Caco-2 (cell line): ENCODE measurements around the gene BHMT. TPM values are rescaled to one million over a fixed set of nuclear protein-coding genes. Genes with fewer than 3 reads are reported as not detected.

ENCODE experiments used
- BruUV-seq: library from RNA; stranded (reverse); fragments of 400-500 nt; replicated peaks from 2 replicates; lab custom pipeline; 2021; lab: Mats Ljungman, UMichigan
- CTCF ChIA-PET: fragments of 300-600 bp; sonication (Branson Sonifier 250); formaldehyde crosslinking; loops from one replicate; lab custom pipeline; 2022; ENCODE audit warnings: antibody characterized with exemption; lab: Charles Lee
- POLR2A ChIA-PET: fragments of 300-600 bp; sonication (Branson Sonifier 250); formaldehyde crosslinking; loops from one replicate; lab custom pipeline; 2022; ENCODE audit warnings: antibody characterized with exemption; lab: Charles Lee
- DNase-seq, 2 experiments: peaks; one replicate each; pipeline versions ENCODE4 v3.0.0 to v3.0.0-alpha.2; 2020 to 2022
- H3K27me3 ChIP-seq: replicated peaks from 2 replicates; pipeline ENCODE4 v1.6.0; 2011; ENCODE audit warnings: low read length; ENCODE audit not compliant: control insufficient read depth, insufficient read depth
- H3K36me3 ChIP-seq: 2 replicates; pipeline ENCODE4 v1.5.1; 2011; ENCODE audit warnings: low read length; ENCODE audit not compliant: control insufficient read depth, insufficient read depth
- H3K4me1 ChIP-seq: fragments of 250-450 bp; sonication (Bioruptor Pico); 2 replicates; pipeline ENCODE4 v1.5.1; 2020; ENCODE audit warnings: mild to moderate bottlenecking
- H3K4me3 ChIP-seq: 2 replicates; pipeline ENCODE4 v1.5.1; 2011; ENCODE audit warnings: low read depth, mild to moderate bottlenecking, control low read depth, low read length
- H3K9me3 ChIP-seq: fragments of 250-450 bp; sonication (Bioruptor Pico); 2 replicates; pipeline ENCODE4 v1.5.1; 2020; ENCODE audit warnings: mild to moderate bottlenecking, moderate library complexity
- H3K27ac Mint-ChIP-seq: one replicate; pipeline ENCODE4 v1.8.0; 2022; ENCODE audit warnings: mixed read lengths; ENCODE audit not compliant: unreplicated experiment
- H3K27me3 Mint-ChIP-seq: one replicate; pipeline ENCODE4 v1.8.0; 2022; ENCODE audit warnings: mixed read lengths; ENCODE audit not compliant: insufficient read depth, unreplicated experiment
- H3K36me3 Mint-ChIP-seq: one replicate; pipeline ENCODE4 v1.8.0; 2022; ENCODE audit warnings: mild to moderate bottlenecking, mixed read lengths; ENCODE audit not compliant: insufficient read depth, unreplicated experiment
- H3K4me1 Mint-ChIP-seq: one replicate; pipeline ENCODE4 v1.8.0; 2022; ENCODE audit warnings: low read depth, mixed read lengths; ENCODE audit not compliant: unreplicated experiment
- H3K4me3 Mint-ChIP-seq: one replicate; pipeline ENCODE4 v1.8.0; 2022; ENCODE audit warnings: mild to moderate bottlenecking, moderate library complexity, mixed read lengths; ENCODE audit not compliant: unreplicated experiment
- H3K9me3 Mint-ChIP-seq: one replicate; pipeline ENCODE4 v1.8.0; 2022; ENCODE audit warnings: mixed read lengths; ENCODE audit not compliant: unreplicated experiment
- intact Hi-C: fragments of 100-400 bp; cut with micrococcal nuclease; formaldehyde crosslinking; loops from one replicate; pipeline ENCODE4 v1.10.0; 2022; ENCODE audit not compliant: unreplicated experiment
- total RNA-seq: library from RNA; stranded (reverse); gene quantifications from 2 replicates; pipeline ENCODE4 v1.2.3, GENCODE V29; 2022
- TF ChIP-seq, protein P1 (sequence below), 2 experiments: fragments of 200-600 bp in 1 of 2; IDR thresholded peaks; 1 replicate in 1 of 2; 2 replicates in 1 of 2; pipeline versions ENCODE4 v1.5.1 to v1.8.0; 2011 to 2022; ENCODE audit warnings: antibody characterized with exemption in 1 of 2, control low read depth in 1 of 2, inconsistent platforms in 1 of 2, low read depth in 1 of 2, low read length in 1 of 2, mild to moderate bottlenecking in 1 of 2, moderate library complexity in 1 of 2; ENCODE audit not compliant: insufficient read depth in 1 of 2, severe bottlenecking in 1 of 2, unreplicated experiment in 1 of 2

Gene BHMT
- total RNA-seq, 1 experiment from 2014 or later: not detected

DNA sequence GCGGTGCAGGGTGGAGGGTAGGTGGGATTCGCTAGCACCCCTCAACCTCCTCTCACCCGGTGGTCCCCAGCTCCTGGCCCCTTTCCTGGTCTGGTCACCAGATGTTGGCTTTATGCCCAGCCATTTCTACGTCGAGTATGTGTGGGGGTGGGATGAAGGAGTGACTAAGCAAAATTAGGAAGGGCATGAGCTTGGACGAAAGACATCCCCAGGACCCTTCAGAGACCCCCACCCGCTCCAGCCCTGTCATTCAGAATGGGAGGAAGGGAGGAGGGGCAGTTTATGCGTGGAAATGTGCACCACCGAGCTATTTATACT is 41.3 kb upstream of the BHMT start:
- no TSS peak for BruUV-seq

DNA sequence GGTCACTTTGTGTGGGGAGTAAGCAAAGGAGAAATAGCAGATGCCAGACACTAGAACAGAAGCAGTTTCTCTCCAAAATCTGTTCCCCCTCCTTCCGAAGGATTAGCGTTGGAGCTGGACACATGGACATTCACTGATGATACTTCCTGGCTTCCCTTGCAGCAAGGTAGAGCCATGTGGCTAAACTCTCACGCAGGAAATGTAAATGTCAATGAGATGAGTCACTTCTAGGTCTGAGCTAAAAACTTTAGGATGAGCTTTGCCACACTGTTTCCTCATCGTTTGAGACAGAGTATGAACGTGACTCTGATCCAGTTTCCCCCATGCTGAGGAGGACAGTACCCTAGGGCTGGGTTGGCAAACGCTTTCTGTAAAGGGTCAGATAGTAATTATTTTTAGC is 37.0 kb upstream of the BHMT start:
- no peak overlapping the region for H3K27ac Mint-ChIP-seq
- H3K9me3 Mint-ChIP-seq: no peaks in the 10 kb centered on the region
- no peaks in the 10 kb centered on the region for H3K27me3 ChIP-seq
- H3K4me3 ChIP-seq: no peak overlapping the region
- H3K27me3 Mint-ChIP-seq: peaks cover 5% of the 10 kb centered on the region
- no peak for DNase-seq
- H3K36me3 ChIP-seq: no peaks in the 10 kb centered on the region
- H3K4me1 Mint-ChIP-seq: no peaks in the 10 kb centered on the region
- BruUV-seq: no TSS peak
- ChIA-PET CTCF (interaction anchor here (1.0 to 2.0 kb wide), 2 partner anchors 15 to 50 kb away, joined by 3 to 7 read pairs; no protein-coding TSS in a partner anchor), POLR2A (no interaction called here)
- H3K4me3 Mint-ChIP-seq: no peak overlapping the region
- H3K9me3 ChIP-seq: no peaks in the 10 kb centered on the region
- H3K36me3 Mint-ChIP-seq: no peaks in the 10 kb centered on the region
- TF ChIP-seq, protein P1, sequence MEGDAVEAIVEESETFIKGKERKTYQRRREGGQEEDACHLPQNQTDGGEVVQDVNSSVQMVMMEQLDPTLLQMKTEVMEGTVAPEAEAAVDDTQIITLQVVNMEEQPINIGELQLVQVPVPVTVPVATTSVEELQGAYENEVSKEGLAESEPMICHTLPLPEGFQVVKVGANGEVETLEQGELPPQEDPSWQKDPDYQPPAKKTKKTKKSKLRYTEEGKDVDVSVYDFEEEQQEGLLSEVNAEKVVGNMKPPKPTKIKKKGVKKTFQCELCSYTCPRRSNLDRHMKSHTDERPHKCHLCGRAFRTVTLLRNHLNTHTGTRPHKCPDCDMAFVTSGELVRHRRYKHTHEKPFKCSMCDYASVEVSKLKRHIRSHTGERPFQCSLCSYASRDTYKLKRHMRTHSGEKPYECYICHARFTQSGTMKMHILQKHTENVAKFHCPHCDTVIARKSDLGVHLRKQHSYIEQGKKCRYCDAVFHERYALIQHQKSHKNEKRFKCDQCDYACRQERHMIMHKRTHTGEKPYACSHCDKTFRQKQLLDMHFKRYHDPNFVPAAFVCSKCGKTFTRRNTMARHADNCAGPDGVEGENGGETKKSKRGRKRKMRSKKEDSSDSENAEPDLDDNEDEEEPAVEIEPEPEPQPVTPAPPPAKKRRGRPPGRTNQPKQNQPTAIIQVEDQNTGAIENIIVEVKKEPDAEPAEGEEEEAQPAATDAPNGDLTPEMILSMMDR (IDR thresholded peaks at IDR 0.05; ENCODE audit: insufficient read depth in 1 of 2, low read depth in 1 of 2, low read length in 1 of 2, severe bottlenecking in 1 of 2, unreplicated experiment in 1 of 2): no peak
- H3K4me1 ChIP-seq: no peaks in the 10 kb centered on the region
- intact Hi-C loops: no loop called here

More for the DNA sequence above, 41.3 kb upstream of the BHMT start:
- Mint-ChIP-seq H3K27me3 (no peaks in the 10 kb centered on the region), H3K9me3 (no peaks in the 10 kb centered on the region), H3K4me1 (no peaks in the 10 kb centered on the region), H3K4me3 (no peak overlapping the region), H3K36me3 (no peaks in the 10 kb centered on the region), H3K27ac (no peak overlapping the region)
- no peak overlapping the region for H3K4me3 ChIP-seq
- ChIA-PET CTCF (no interaction called here), POLR2A (no interaction called here)
- no peaks in the 10 kb centered on the region for H3K4me1 ChIP-seq
- no peaks in the 10 kb centered on the region for H3K27me3 ChIP-seq
- TF ChIP-seq, protein P1 (IDR thresholded peaks at IDR 0.05; ENCODE audit: insufficient read depth in 1 of 2, low read depth in 1 of 2, low read length in 1 of 2, severe bottlenecking in 1 of 2, unreplicated experiment in 1 of 2): no peak
- no peaks in the 10 kb centered on the region for H3K36me3 ChIP-seq
- H3K9me3 ChIP-seq: no peaks in the 10 kb centered on the region
- DNase-seq: no peak
- intact Hi-C loops: no loop called here

DNA sequence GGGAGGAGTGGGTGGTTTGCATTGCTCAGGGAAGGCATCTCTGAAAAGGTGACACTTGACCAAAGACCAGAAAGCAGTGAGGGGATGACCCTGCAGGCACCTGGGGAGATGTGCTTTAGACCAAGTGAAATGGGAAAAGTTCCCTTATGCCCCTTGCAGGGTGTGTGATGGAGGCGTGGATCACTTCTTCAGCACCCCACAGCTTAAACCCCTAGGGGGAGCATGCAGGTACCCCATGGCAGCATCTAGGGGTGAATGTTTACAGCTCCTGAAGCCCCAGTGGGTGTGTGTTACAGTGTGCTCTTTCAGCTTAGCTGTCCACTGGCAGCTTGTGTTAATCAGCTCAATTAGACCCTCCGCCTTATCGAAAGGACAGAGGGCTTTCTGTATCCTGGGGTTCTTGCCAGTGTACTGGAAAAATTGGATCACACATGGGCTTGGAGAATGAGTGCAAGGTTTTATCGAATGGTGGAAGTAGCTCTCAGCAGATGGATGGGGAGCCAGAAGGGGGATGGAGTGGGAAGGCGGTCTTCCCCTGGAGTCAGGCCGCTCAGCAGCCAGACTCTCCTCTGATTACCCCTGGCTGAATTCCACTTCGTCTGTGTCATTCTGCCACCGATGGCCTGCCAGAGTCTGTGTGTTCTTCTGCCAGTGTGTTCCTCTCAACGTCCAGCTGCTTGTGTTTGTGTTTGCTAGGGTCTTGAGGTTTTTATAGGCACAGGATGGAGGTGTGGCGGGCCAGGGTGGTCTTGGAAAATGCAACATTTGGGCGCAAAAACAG is 35.8 kb upstream of the BHMT start:
- intact Hi-C loops: no loop called here
- Histone ChIP-seq H3K27me3 (no peaks in the 10 kb centered on the region), H3K4me1 (no peaks in the 10 kb centered on the region), H3K36me3 (no peaks in the 10 kb centered on the region), H3K4me3 (no peak overlapping the region), H3K9me3 (no peaks in the 10 kb centered on the region)
- ChIA-PET CTCF (interaction anchor here (2.0 kb wide), 1 partner anchor 51 kb away, joined by 7 read pairs; no protein-coding TSS in a partner anchor), POLR2A (no interaction called here)
- BruUV-seq: no TSS peak
- DNase-seq: no peak
- H3K27me3 Mint-ChIP-seq: peaks cover 5% of the 10 kb centered on the region
- no peaks in the 10 kb centered on the region for H3K9me3 Mint-ChIP-seq
- H3K27ac Mint-ChIP-seq: no peak overlapping the region
- no peaks in the 10 kb centered on the region for H3K36me3 Mint-ChIP-seq
- H3K4me1 Mint-ChIP-seq: no peaks in the 10 kb centered on the region
- TF ChIP-seq, protein P1 (IDR thresholded peaks at IDR 0.05; ENCODE audit: insufficient read depth in 1 of 2, low read depth in 1 of 2, low read length in 1 of 2, severe bottlenecking in 1 of 2, unreplicated experiment in 1 of 2): no peak
- H3K4me3 Mint-ChIP-seq: no peak overlapping the region
